Thyroid gland (tissue), 4 donors: ENCODE measurements around the gene VAMP4. TPM values are rescaled to one million over a fixed set of nuclear protein-coding genes. Genes with fewer than 3 reads are reported as not detected.

ENCODE experiments used
- DNase-seq, 2 donors: peaks; one replicate each; pipeline ENCODE4 v3.0.0-alpha.2; 2019
- H3K27ac ChIP-seq, 3 donors: fragments of 200-600 bp; sonication (generic); 1 replicate in 2 of 3; 2 replicates in 1 of 3; pipeline ENCODE4 v1.5.1; 2016 to 2019; ENCODE audit warnings: mild to moderate bottlenecking in 1 of 3, moderate library complexity in 1 of 3
- H3K27me3 ChIP-seq: fragments of 200-600 bp; sonication (generic); one replicate; pipeline ENCODE4 v1.5.1; 2019
- H3K36me3 ChIP-seq, 2 donors: fragments of 200-600 bp; sonication (generic); one replicate each; pipeline ENCODE4 v1.5.1; 2016 to 2019
- H3K4me1 ChIP-seq, 2 donors: fragments of 200-600 bp; sonication (generic); one replicate each; pipeline ENCODE4 v1.5.1; 2017 to 2019
- H3K4me3 ChIP-seq, 3 donors: fragments of 200-600 bp; sonication (generic); replicated peaks in 1 of 3; 1 replicate in 2 of 3; 2 replicates in 1 of 3; pipeline ENCODE4 v1.5.1; 2016; ENCODE audit warnings: mild to moderate bottlenecking in 1 of 3
- H3K9me3 ChIP-seq: fragments of 200-600 bp; sonication (generic); one replicate; pipeline ENCODE4 v1.5.1; 2017
- POLR2A ChIP-seq, 2 donors: fragments of 450-650 bp; IDR thresholded peaks; one replicate each; pipeline ENCODE4 v1.6.1; 2017; ENCODE audit warnings: antibody characterized with exemption in 2 of 2, mild to moderate bottlenecking in 2 of 2, moderate library complexity in 1 of 2
- WGBS, 2 donors: methylation state at CpG; one replicate each; pipeline ENCODE4 v1.1.5; 2017; 5-methylcytosine and 5-hydroxymethylcytosine counted together
- intact Hi-C: fragments of 100-400 bp; cut with DNase I; formaldehyde crosslinking; loops from one replicate; pipeline ENCODE4 v1.15.1; 2023
- total RNA-seq, 4 donors: library from RNA; depleted of rRNA; stranded (reverse); fragments of >200 nt; gene quantifications; one replicate each; pipeline ENCODE4 v1.2.3, GENCODE V29; 2016
- TF ChIP-seq, protein P1 (sequence below), 6 experiments: fragments of 200-600 bp in 3 of 6; fragments of 450-650 bp in 3 of 6; sonication (generic) in 3 of 6; IDR thresholded peaks; one replicate each; pipeline ENCODE4 v1.5.1; 2016 to 2019; ENCODE audit warnings: antibody characterized with exemption in 6 of 6, mild to moderate bottlenecking in 2 of 6, inconsistent platforms in 1 of 6, moderate library complexity in 1 of 6

VAMP4 gene
- total RNA-seq, 4 donors from 2014 or later = 16.3 to 23.2 (median 17.8) TPM

DNA sequence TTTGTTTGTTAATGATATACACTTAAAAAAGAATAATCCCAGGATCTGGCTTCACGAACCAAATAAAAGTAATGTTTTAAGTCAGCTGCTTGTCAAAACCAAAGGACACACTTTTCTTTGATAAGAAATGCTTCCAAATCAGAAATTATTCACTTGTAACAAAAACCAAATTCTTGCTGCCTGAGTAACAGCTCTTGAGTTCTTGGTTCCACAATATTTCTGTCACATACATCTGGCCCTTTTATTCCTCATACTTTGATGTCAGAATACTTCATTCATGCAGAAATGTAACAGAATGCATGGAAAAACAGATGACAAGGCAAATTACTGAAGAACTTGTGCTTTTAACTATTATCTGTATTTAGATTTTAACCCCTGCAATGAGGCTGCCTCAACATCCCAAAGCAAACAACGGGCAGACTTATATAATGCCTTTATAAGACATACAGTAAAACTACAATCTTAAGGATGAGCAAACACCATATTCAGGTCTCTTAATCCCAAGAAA lies 1.5 kb downstream of the VAMP4 start:
- WGBS, 2 donors = 57 to 62% methylated on average over 2 of the region's 2 CpGs
- TF ChIP-seq POLR2A (IDR thresholded peaks at IDR 0.05) = no peak
- TF ChIP-seq, protein P1, sequence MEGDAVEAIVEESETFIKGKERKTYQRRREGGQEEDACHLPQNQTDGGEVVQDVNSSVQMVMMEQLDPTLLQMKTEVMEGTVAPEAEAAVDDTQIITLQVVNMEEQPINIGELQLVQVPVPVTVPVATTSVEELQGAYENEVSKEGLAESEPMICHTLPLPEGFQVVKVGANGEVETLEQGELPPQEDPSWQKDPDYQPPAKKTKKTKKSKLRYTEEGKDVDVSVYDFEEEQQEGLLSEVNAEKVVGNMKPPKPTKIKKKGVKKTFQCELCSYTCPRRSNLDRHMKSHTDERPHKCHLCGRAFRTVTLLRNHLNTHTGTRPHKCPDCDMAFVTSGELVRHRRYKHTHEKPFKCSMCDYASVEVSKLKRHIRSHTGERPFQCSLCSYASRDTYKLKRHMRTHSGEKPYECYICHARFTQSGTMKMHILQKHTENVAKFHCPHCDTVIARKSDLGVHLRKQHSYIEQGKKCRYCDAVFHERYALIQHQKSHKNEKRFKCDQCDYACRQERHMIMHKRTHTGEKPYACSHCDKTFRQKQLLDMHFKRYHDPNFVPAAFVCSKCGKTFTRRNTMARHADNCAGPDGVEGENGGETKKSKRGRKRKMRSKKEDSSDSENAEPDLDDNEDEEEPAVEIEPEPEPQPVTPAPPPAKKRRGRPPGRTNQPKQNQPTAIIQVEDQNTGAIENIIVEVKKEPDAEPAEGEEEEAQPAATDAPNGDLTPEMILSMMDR (IDR thresholded peaks at IDR 0.05) = no peak
- H3K27me3 ChIP-seq = no peaks in the 10 kb centered on the region
- no peak for DNase-seq
- peaks cover 25 to 28% of the 10 kb centered on the region in 2 donors for H3K4me1 ChIP-seq
- peaks cover 4 to 9% of the 10 kb centered on the region in 2 donors for H3K36me3 ChIP-seq
- H3K27ac ChIP-seq = peak overlapping the region in 2 of 3 donors; percentile 15 to 93
- H3K4me3 ChIP-seq = peak overlapping the region in 1 of 3 donors; percentile 88
- intact Hi-C loops = no loop called here
- no peaks in the 10 kb centered on the region for H3K9me3 ChIP-seq

DNA sequence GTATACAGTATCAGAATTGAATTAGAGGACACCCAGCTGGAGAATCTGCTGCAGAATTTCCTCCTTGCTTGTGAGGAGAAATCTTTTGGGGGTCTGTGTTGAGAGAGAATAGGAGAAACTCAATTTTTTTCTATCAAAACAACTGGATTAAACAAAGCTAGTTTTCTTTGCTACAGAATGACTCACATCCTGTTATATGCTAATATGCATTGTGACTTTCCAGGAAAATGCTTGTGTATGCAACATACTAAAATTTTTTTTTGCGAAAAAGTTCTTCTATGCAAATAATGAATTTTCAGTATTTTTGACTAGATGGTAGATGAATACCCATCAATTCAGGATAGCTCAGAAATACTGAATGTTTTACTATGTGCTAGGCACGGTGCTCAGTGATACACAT lies 2.2 kb downstream of the VAMP4 start:
- H3K4me3 ChIP-seq = no peak overlapping the region
- no peaks in the 10 kb centered on the region for H3K9me3 ChIP-seq
- TF ChIP-seq, protein P1 (IDR thresholded peaks at IDR 0.05) = no peak
- TF ChIP-seq POLR2A (IDR thresholded peaks at IDR 0.05) = no peak
- H3K4me1 ChIP-seq = peaks cover 25 to 28% of the 10 kb centered on the region in 2 donors
- intact Hi-C loops = no loop called here
- WGBS, 2 donors = 86 to 87% methylated on average over 2 of the region's 2 CpGs
- no peak overlapping the region for H3K27ac ChIP-seq
- no peak for DNase-seq
- no peaks in the 10 kb centered on the region for H3K27me3 ChIP-seq
- peaks cover 4 to 9% of the 10 kb centered on the region in 2 donors for H3K36me3 ChIP-seq

DNA sequence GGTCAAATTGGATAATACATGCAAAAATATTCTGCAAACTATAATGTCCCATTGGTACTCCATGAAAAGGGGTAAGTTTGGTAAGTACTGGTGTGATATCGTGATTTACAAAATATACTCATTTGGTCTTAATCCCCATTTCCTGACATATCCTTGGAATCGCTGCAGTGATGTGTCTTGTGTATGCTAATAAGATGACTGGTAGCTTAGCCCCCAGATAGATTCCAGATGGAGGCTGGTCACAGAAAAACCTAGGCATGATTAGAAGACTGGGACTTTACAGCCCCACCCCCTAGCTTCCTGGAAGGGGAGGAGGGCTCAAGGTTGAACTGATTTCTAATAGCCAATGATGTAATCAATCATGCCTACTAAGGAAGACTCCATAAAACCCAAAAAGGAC lies 3.0 kb downstream of the VAMP4 start:
- intact Hi-C loops = no loop called here
- H3K4me3 ChIP-seq = no peak overlapping the region
- TF ChIP-seq POLR2A (IDR thresholded peaks at IDR 0.05) = no peak
- TF ChIP-seq, protein P1 (IDR thresholded peaks at IDR 0.05) = no peak
- no peak overlapping the region for H3K27ac ChIP-seq
- H3K36me3 ChIP-seq = peaks cover 4 to 9% of the 10 kb centered on the region in 2 donors
- H3K4me1 ChIP-seq = peaks cover 25 to 28% of the 10 kb centered on the region in 2 donors
- no peaks in the 10 kb centered on the region for H3K9me3 ChIP-seq
- 93 to 95% methylated on average over 2 of the region's 2 CpGs for WGBS, 2 donors
- DNase-seq = no peak
- H3K27me3 ChIP-seq = no peaks in the 10 kb centered on the region

DNA sequence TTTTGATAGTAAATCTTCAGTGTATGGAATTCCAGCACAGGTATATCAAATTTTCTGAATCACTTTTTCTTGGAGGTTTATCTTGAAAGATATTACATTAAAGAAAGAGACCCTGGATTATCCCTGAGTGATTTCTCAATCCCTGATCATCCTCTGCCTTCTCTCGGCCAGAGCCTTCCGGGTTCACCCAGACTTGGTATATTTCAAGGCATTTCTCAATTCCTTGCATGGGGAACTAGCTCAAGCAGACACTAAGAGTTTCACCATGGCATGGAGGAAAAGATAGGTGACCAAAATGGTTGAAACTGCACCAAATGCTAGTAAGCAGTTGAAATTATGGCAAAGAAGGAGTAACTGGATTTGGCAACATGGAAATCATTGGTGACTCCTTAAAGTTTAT lies 5.7 kb downstream of the VAMP4 start:
- Histone ChIP-seq H3K27ac (no peak overlapping the region), H3K4me1 (peaks cover 17 to 20% of the 10 kb centered on the region in 2 donors), H3K27me3 (no peaks in the 10 kb centered on the region), H3K9me3 (no peaks in the 10 kb centered on the region), H3K4me3 (no peak overlapping the region), H3K36me3 (peaks cover 4 to 9% of the 10 kb centered on the region in 2 donors)
- TF ChIP-seq POLR2A (IDR thresholded peaks at IDR 0.05) = no peak
- TF ChIP-seq, protein P1 (IDR thresholded peaks at IDR 0.05) = no peak
- 92 to 98% methylated on average over 2 of the region's 2 CpGs for WGBS, 2 donors
- no peak for DNase-seq
- intact Hi-C loops = no loop called here

DNA sequence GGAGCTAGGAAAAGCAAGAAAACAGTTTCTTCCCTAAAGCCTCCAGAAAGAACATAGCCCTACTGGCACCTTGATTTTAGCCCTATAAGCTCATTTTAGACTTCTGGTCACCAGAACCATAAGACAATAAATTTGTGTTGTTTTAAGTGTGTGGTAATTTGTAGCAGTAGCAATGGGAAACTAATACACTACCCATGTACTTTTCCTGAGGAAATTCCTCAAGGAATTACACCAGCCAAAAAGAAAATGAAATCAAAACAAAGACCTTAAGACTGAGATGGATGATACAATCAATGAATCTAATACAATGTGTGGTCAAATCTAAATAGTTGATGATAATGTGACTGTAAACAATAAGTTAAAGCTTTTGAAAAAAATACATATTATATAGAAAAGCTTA lies 11.8 kb downstream of the VAMP4 start:
- no peaks in the 10 kb centered on the region for H3K4me1 ChIP-seq
- no peak for DNase-seq
- H3K4me3 ChIP-seq = no peak overlapping the region
- peaks cover 3 to 6% of the 10 kb centered on the region in 2 donors for H3K36me3 ChIP-seq
- no peaks in the 10 kb centered on the region for H3K27me3 ChIP-seq
- TF ChIP-seq, protein P1 (IDR thresholded peaks at IDR 0.05) = no peak
- no peak for TF ChIP-seq POLR2A (IDR thresholded peaks at IDR 0.05)
- no peaks in the 10 kb centered on the region for H3K9me3 ChIP-seq
- intact Hi-C loops = no loop called here
- no peak overlapping the region for H3K27ac ChIP-seq
